Mononuclear cell (primary cell): ENCODE results near the gene FAM131B. TPM values are rescaled to one million over a fixed set of nuclear protein-coding genes. Genes with fewer than 3 reads are reported as not detected.

Source experiments
- H3K27me3 ChIP-seq: 2 replicates; pipeline ENCODE4 v1.6.0; 2011; ENCODE audit warnings: low read length, control low read depth; ENCODE audit not compliant: insufficient read depth
- H3K4me1 ChIP-seq: 2 replicates; pipeline ENCODE4 v1.5.1; 2011; ENCODE audit warnings: mild to moderate bottlenecking, low read length, control low read depth; ENCODE audit not compliant: insufficient read depth
- H3K4me3 ChIP-seq: 2 replicates; pipeline ENCODE4 v1.5.1; 2011; ENCODE audit warnings: mild to moderate bottlenecking, low read length, moderate library complexity
- H3K9me3 ChIP-seq: 2 replicates; pipeline ENCODE4 v1.5.1; 2011; ENCODE audit warnings: low read depth, mild to moderate bottlenecking, control low read depth, low read length
- total RNA-seq: library from RNA; depleted of rRNA; stranded (reverse); fragments of >200 nt; gene quantifications from one replicate; pipeline ENCODE4 v1.2.3, GENCODE V29; 2012

FAM131B gene
- total RNA-seq, 1 donor = 0.84 TPM

GRCh38 chr7:143380260-143380645 is 17.7 kb upstream of the FAM131B start:
- no peaks in the 10 kb centered on the region for H3K27me3 ChIP-seq
- H3K9me3 ChIP-seq = no peaks in the 10 kb centered on the region
- peak overlapping the region; percentile 93 for H3K4me3 ChIP-seq
- peaks cover 83% of the 10 kb centered on the region for H3K4me1 ChIP-seq

GRCh38 chr7:143379611-143380259 is 17.2 kb upstream of the FAM131B start:
- peak overlapping the region; percentile 93 for H3K4me3 ChIP-seq
- H3K4me1 ChIP-seq = peaks cover 83% of the 10 kb centered on the region
- no peaks in the 10 kb centered on the region for H3K9me3 ChIP-seq
- H3K27me3 ChIP-seq = no peaks in the 10 kb centered on the region

GRCh38 chr7:143376396-143376795 is 13.9 kb upstream of the FAM131B start:
- no peaks in the 10 kb centered on the region for H3K27me3 ChIP-seq
- no peaks in the 10 kb centered on the region for H3K9me3 ChIP-seq
- H3K4me3 ChIP-seq = no peak overlapping the region
- peaks cover 86% of the 10 kb centered on the region for H3K4me1 ChIP-seq

GRCh38 chr7:143375298-143376034 is 13.0 kb upstream of the FAM131B start:
- H3K9me3 ChIP-seq = no peaks in the 10 kb centered on the region
- H3K4me3 ChIP-seq = no peak overlapping the region
- no peaks in the 10 kb centered on the region for H3K27me3 ChIP-seq
- H3K4me1 ChIP-seq = peaks cover 88% of the 10 kb centered on the region

- Histone ChIP-seq H3K9me3 (no peaks in the 10 kb centered on the region), H3K4me1 (peaks cover 83% of the 10 kb centered on the region), H3K27me3 (no peaks in the 10 kb centered on the region), H3K4me3 (no peak overlapping the region)
Measured at GRCh38 chr7:143374561-143374960, 12.0 kb upstream of the FAM131B start.

GRCh38 chr7:143373255-143373794 is 10.8 kb upstream of the FAM131B start:
- H3K27me3 ChIP-seq = no peaks in the 10 kb centered on the region
- H3K9me3 ChIP-seq = no peaks in the 10 kb centered on the region
- no peak overlapping the region for H3K4me3 ChIP-seq
- H3K4me1 ChIP-seq = peaks cover 71% of the 10 kb centered on the region

- peaks cover 58% of the 10 kb centered on the region for H3K4me1 ChIP-seq
- H3K4me3 ChIP-seq = no peak overlapping the region
- H3K9me3 ChIP-seq = no peaks in the 10 kb centered on the region
- no peaks in the 10 kb centered on the region for H3K27me3 ChIP-seq
Measured at GRCh38 chr7:143372070-143372469, 9.6 kb upstream of the FAM131B start.

GRCh38 chr7:143369678-143370651 is 7.5 kb upstream of the FAM131B start:
- H3K9me3 ChIP-seq = no peaks in the 10 kb centered on the region
- H3K4me1 ChIP-seq = peaks cover 37% of the 10 kb centered on the region
- H3K27me3 ChIP-seq = peaks cover 8% of the 10 kb centered on the region
- H3K4me3 ChIP-seq = no peak overlapping the region

- H3K9me3 ChIP-seq = no peaks in the 10 kb centered on the region
- H3K4me3 ChIP-seq = no peak overlapping the region
- H3K4me1 ChIP-seq = peaks cover 21% of the 10 kb centered on the region
- H3K27me3 ChIP-seq = peaks cover 23% of the 10 kb centered on the region
Measured at GRCh38 chr7:143368387-143368786, 5.9 kb upstream of the FAM131B start.

GRCh38 chr7:143367972-143368371 is 5.5 kb upstream of the FAM131B start:
- no peak overlapping the region for H3K4me3 ChIP-seq

GRCh38 chr7:143363016-143363937 is 764 bp upstream of the FAM131B start:
- Histone ChIP-seq H3K9me3 (no peaks in the 10 kb centered on the region), H3K4me1 (peaks cover 11% of the 10 kb centered on the region), H3K4me3 (no peak overlapping the region), H3K27me3 (peaks cover 30% of the 10 kb centered on the region)

More at GRCh38 chr7:143367972-143368371, 5.5 kb upstream of the FAM131B start:
- peaks cover 20% of the 10 kb centered on the region for H3K4me1 ChIP-seq
- no peaks in the 10 kb centered on the region for H3K9me3 ChIP-seq
- H3K27me3 ChIP-seq = peaks cover 28% of the 10 kb centered on the region

- H3K4me1 ChIP-seq = peaks cover 11% of the 10 kb centered on the region
- H3K9me3 ChIP-seq = no peaks in the 10 kb centered on the region
- no peak overlapping the region for H3K4me3 ChIP-seq
- H3K27me3 ChIP-seq = peaks cover 30% of the 10 kb centered on the region
Measured at GRCh38 chr7:143361552-143362130, 872 bp downstream of the FAM131B start.

- Histone ChIP-seq H3K4me1 (peaks cover 11% of the 10 kb centered on the region), H3K9me3 (no peaks in the 10 kb centered on the region), H3K27me3 (peaks cover 30% of the 10 kb centered on the region), H3K4me3 (no peak overlapping the region)
Measured at GRCh38 chr7:143360788-143361551, 1.5 kb downstream of the FAM131B start.
